HEK293 (cell line): Measurements from ENCODE around the gene NECTIN1.

ENCODE experiments used
- CTCF ChIA-PET: fragments of 350-600 bp; formaldehyde crosslinking; extraction: SDS; loops from one replicate; lab custom pipeline; 2021; ENCODE audit warnings: antibody characterized with exemption; lab: Yijun Ruan, JAX
- POLR2A ChIA-PET: fragments of 300-600 bp; formaldehyde crosslinking; extraction: SDS; loops from one replicate; lab custom pipeline; 2020; ENCODE audit warnings: antibody characterized with exemption, inconsistent platforms; lab: Yijun Ruan, JAX
- H3K27ac ChIP-seq: fragments of 200-500 bp; sonication (Bioruptor generic); 2 replicates; pipeline ENCODE4 v1.5.1; 2014; ENCODE audit warnings: low read depth, low read length, control low read depth, inconsistent platforms; ENCODE audit errors: extremely low read depth
- H3K36me3 ChIP-seq, 2 experiments: fragments of 200-500 bp in 1 of 2; sonication (Bioruptor generic) in 1 of 2; 1 replicate in 1 of 2; 2 replicates in 1 of 2; pipeline ENCODE4 v1.5.1; 2014 to 2017; ENCODE audit warnings: inconsistent platforms in 2 of 2, low read length in 2 of 2; ENCODE audit not compliant: control insufficient read depth in 2 of 2, insufficient read depth in 1 of 2
- H3K4me1 ChIP-seq: fragments of 200-500 bp; sonication (Bioruptor generic); 2 replicates; pipeline ENCODE4 v1.5.1; 2014; ENCODE audit warnings: mild to moderate bottlenecking, low read length, inconsistent platforms; ENCODE audit not compliant: control insufficient read depth, insufficient read depth
- H3K4me3 ChIP-seq: 2 replicates; pipeline ENCODE4 v1.5.1; 2011; ENCODE audit warnings: low read depth, mild to moderate bottlenecking, control low read depth, low read length, moderate library complexity
- H3K9me3 ChIP-seq: fragments of 200-500 bp; sonication (Bioruptor generic); 2 replicates; pipeline ENCODE4 v1.5.1; 2014; ENCODE audit warnings: low read depth, low read length, inconsistent platforms; ENCODE audit not compliant: control insufficient read depth, insufficient read depth
- GLIS1 ChIP-seq: fragments of 450-650 bp; formaldehyde crosslinking; IDR thresholded peaks from 2 replicates; pipeline ENCODE4 v1.5.1; 2016; ENCODE audit warnings: missing biosample characterization, missing genetic modification characterization
- HIC1 ChIP-seq: fragments of 450-650 bp; formaldehyde crosslinking; IDR thresholded peaks from 2 replicates; pipeline ENCODE4 v1.5.1; 2016; ENCODE audit warnings: missing biosample characterization, missing genetic modification characterization
- SETDB1 ChIP-seq: IDR thresholded peaks from one replicate; pipeline ENCODE4 v1.6.1; 2017; ENCODE audit warnings: mild to moderate bottlenecking, low read length, moderate library complexity, mixed read lengths; ENCODE audit not compliant: insufficient read length
- TRIM28 ChIP-seq: IDR thresholded peaks from 2 replicates; pipeline ENCODE4 v1.6.1; 2011; ENCODE audit warnings: low read length, control low read depth, borderline replicate concordance
- ZBTB49 ChIP-seq: fragments of 450-650 bp; formaldehyde crosslinking; IDR thresholded peaks from 2 replicates; pipeline ENCODE4 v1.5.1; 2016; ENCODE audit warnings: missing biosample characterization, missing genetic modification characterization, low read depth
- ZEB2 ChIP-seq: fragments of 450-650 bp; formaldehyde crosslinking; IDR thresholded peaks from 2 replicates; pipeline ENCODE4 v1.5.1; 2016; ENCODE audit warnings: missing biosample characterization, missing genetic modification characterization
- ZFP41 ChIP-seq: fragments of 450-650 bp; formaldehyde crosslinking; IDR thresholded peaks from 2 replicates; pipeline ENCODE4 v1.5.1; 2016; ENCODE audit warnings: missing biosample characterization, missing genetic modification characterization, borderline replicate concordance
- ZNF16 ChIP-seq: fragments of 450-650 bp; formaldehyde crosslinking; IDR thresholded peaks from 2 replicates; pipeline ENCODE4 v1.5.1; 2016; ENCODE audit warnings: low read depth, missing biosample characterization, missing genetic modification characterization
- ZNF184 ChIP-seq: fragments of 450-650 bp; IDR thresholded peaks from 2 replicates; pipeline ENCODE4 v1.5.1; 2018; ENCODE audit warnings: missing biosample characterization, mild to moderate bottlenecking, missing genetic modification characterization
- ZNF274 ChIP-seq, 2 experiments: fragments of 200-500 bp in 1 of 2; fragments of 450-650 bp in 1 of 2; sonication (Bioruptor generic) in 1 of 2; formaldehyde crosslinking in 1 of 2; IDR thresholded peaks; 2 replicates each; pipeline versions ENCODE4 v1.5.1 to v1.6.1; 2014 to 2016; ENCODE audit warnings: borderline replicate concordance in 1 of 2, inconsistent platforms in 1 of 2, low read length in 1 of 2, missing biosample characterization in 1 of 2, missing genetic modification characterization in 1 of 2
- ZNF324 ChIP-seq: fragments of 450-650 bp; formaldehyde crosslinking; IDR thresholded peaks from 2 replicates; pipeline ENCODE4 v1.5.1; 2016; ENCODE audit warnings: missing biosample characterization, missing genetic modification characterization
- ZNF521 ChIP-seq: fragments of 450-650 bp; formaldehyde crosslinking; IDR thresholded peaks from 2 replicates; pipeline ENCODE4 v1.5.1; 2017; ENCODE audit warnings: missing biosample characterization, mild to moderate bottlenecking, missing genetic modification characterization
- ZNF560 ChIP-seq: fragments of 450-650 bp; formaldehyde crosslinking; IDR thresholded peaks from 2 replicates; pipeline ENCODE4 v1.5.1; 2017; ENCODE audit warnings: missing biosample characterization, missing genetic modification characterization, borderline replicate concordance
- ZNF561 ChIP-seq: fragments of 450-650 bp; IDR thresholded peaks from 2 replicates; pipeline ENCODE4 v1.5.1; 2018; ENCODE audit warnings: missing biosample characterization, missing genetic modification characterization, borderline replicate concordance
- ZNF660 ChIP-seq: fragments of 450-650 bp; IDR thresholded peaks from 2 replicates; pipeline ENCODE4 v1.5.1; 2018; ENCODE audit warnings: missing biosample characterization, mild to moderate bottlenecking, missing genetic modification characterization
- ZNF670 ChIP-seq: fragments of 450-650 bp; formaldehyde crosslinking; IDR thresholded peaks from 2 replicates; pipeline ENCODE4 v1.5.1; 2016; ENCODE audit warnings: missing biosample characterization, missing genetic modification characterization, low read depth
- ZSCAN5A ChIP-seq: fragments of 450-650 bp; formaldehyde crosslinking; IDR thresholded peaks from 2 replicates; pipeline ENCODE4 v1.5.1; 2016; ENCODE audit warnings: missing biosample characterization, missing genetic modification characterization
- TF ChIP-seq, protein P1 (sequence below): fragments of 450-650 bp; formaldehyde crosslinking; IDR thresholded peaks from 2 replicates; pipeline ENCODE4 v1.5.1; 2016; ENCODE audit warnings: missing biosample characterization, missing genetic modification characterization, borderline replicate concordance
- TF ChIP-seq, protein P2 (sequence below): fragments of 450-650 bp; formaldehyde crosslinking; IDR thresholded peaks from 2 replicates; pipeline ENCODE4 v1.5.1; 2016; ENCODE audit warnings: missing biosample characterization, missing genetic modification characterization
- TF ChIP-seq, protein P3 (sequence below): fragments of 450-650 bp; IDR thresholded peaks from 2 replicates; pipeline ENCODE4 v1.5.1; 2018; ENCODE audit warnings: missing biosample characterization, mild to moderate bottlenecking, missing genetic modification characterization

NECTIN1 gene

GRCh38 chr11:119728651-119729580 is at the start of gene NECTIN1:
Gene NECTIN1, minus strand, starts transcription at chr11:119729200. Its CDS starts 647 bp downstream, at chr11:119728553.
- POLR2A ChIA-PET: interaction anchor here (0.5 to 1.4 kb wide), 13 partner anchors 8 to 496 kb away, joined by 3 to 5 read pairs (median 3); no protein-coding TSS in a partner anchor
- H3K27ac ChIP-seq: peak within 1 kb of the TSS; percentile 79; the same call in 1 of the 2 replicates
- H3K36me3 ChIP-seq: no peaks in the 10 kb centered on the region
- H3K4me1 ChIP-seq: no peaks in the 10 kb centered on the region
- peak within 1 kb of the TSS; percentile 67 for H3K4me3 ChIP-seq
- CTCF ChIA-PET: interaction anchor here (0.5 to 2.4 kb wide), 39 partner anchors 8 to 606 kb away, joined by 3 to 18 read pairs (median 4); no protein-coding TSS in a partner anchor
- no peaks in the 10 kb centered on the region for H3K9me3 ChIP-seq
- TF ChIP-seq ZNF184 (tag by site-specific recombination): no peak
- no peak for TF ChIP-seq ZNF16 (tag by site-specific recombination)
- peak; percentile 17; the same call in 1 of the 2 replicates for TF ChIP-seq GLIS1 (tag by site-specific recombination)
- TF ChIP-seq, protein P1, sequence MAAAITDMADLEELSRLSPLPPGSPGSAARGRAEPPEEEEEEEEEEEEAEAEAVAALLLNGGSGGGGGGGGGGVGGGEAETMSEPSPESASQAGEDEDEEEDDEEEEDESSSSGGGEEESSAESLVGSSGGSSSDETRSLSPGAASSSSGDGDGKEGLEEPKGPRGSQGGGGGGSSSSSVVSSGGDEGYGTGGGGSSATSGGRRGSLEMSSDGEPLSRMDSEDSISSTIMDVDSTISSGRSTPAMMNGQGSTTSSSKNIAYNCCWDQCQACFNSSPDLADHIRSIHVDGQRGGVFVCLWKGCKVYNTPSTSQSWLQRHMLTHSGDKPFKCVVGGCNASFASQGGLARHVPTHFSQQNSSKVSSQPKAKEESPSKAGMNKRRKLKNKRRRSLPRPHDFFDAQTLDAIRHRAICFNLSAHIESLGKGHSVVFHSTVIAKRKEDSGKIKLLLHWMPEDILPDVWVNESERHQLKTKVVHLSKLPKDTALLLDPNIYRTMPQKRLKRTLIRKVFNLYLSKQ: no peak
- no peak; the same call in 1 of the 2 replicates for TF ChIP-seq ZNF660 (tag by site-specific recombination)
- TF ChIP-seq ZNF670: no peak
- TF ChIP-seq ZNF521 (tag by site-specific recombination): no peak
- peak; percentile 63; the same call in 1 of the 2 replicates for TF ChIP-seq ZNF561 (tag by site-specific recombination)
- no peak for TF ChIP-seq SETDB1
- no peak for TF ChIP-seq ZBTB49 (tag by site-specific recombination)
- TF ChIP-seq, protein P2, sequence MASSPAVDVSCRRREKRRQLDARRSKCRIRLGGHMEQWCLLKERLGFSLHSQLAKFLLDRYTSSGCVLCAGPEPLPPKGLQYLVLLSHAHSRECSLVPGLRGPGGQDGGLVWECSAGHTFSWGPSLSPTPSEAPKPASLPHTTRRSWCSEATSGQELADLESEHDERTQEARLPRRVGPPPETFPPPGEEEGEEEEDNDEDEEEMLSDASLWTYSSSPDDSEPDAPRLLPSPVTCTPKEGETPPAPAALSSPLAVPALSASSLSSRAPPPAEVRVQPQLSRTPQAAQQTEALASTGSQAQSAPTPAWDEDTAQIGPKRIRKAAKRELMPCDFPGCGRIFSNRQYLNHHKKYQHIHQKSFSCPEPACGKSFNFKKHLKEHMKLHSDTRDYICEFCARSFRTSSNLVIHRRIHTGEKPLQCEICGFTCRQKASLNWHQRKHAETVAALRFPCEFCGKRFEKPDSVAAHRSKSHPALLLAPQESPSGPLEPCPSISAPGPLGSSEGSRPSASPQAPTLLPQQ (tag by site-specific recombination): peak; percentile 23; the same call in 1 of the 2 replicates
- no peak for TF ChIP-seq TRIM28
- no peak for TF ChIP-seq ZSCAN5A (tag by site-specific recombination)
- peak; percentile 43; the same call in 1 of the 2 replicates for TF ChIP-seq ZEB2 (tag by site-specific recombination)
- TF ChIP-seq ZFP41 (tag by site-specific recombination): no peak
- no peak for TF ChIP-seq ZNF324 (tag by site-specific recombination)
- no peak for TF ChIP-seq ZNF560
- TF ChIP-seq, protein P3, sequence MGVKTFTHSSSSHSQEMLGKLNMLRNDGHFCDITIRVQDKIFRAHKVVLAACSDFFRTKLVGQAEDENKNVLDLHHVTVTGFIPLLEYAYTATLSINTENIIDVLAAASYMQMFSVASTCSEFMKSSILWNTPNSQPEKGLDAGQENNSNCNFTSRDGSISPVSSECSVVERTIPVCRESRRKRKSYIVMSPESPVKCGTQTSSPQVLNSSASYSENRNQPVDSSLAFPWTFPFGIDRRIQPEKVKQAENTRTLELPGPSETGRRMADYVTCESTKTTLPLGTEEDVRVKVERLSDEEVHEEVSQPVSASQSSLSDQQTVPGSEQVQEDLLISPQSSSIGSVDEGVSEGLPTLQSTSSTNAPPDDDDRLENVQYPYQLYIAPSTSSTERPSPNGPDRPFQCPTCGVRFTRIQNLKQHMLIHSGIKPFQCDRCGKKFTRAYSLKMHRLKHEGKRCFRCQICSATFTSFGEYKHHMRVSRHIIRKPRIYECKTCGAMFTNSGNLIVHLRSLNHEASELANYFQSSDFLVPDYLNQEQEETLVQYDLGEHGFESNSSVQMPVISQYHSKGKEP (tag by site-specific recombination): no peak
- no peak for TF ChIP-seq HIC1
- TF ChIP-seq ZNF274 (IDR thresholded peaks at IDR 0.05; ENCODE audit: low read length): no peak
- no peak for TF ChIP-seq ZNF274 (tag by site-specific recombination; IDR thresholded peaks at IDR 0.05; ENCODE audit: borderline replicate concordance)
